Activated CD4-positive, CD25-positive, alpha-beta regulatory T cell treated with anti-CD3 and anti-CD28 coated beads, Interleukin-2, amount 50 U/mL, for 24 hours (primary cell): ENCODE data around the gene CPTP.
A peak's percentile ranks its signal among the peaks of the same experiment; 100 is the strongest.

Source experiments
- ATAC-seq, 2 donors: fragments of 150-1000 bp; cut with Tn5 transposase; one replicate each; pipeline ENCODE4 v1.10.0; 2021; ENCODE audit warnings: mild to moderate bottlenecking in 1 of 2, moderate library complexity in 1 of 2

Gene CPTP

DNA sequence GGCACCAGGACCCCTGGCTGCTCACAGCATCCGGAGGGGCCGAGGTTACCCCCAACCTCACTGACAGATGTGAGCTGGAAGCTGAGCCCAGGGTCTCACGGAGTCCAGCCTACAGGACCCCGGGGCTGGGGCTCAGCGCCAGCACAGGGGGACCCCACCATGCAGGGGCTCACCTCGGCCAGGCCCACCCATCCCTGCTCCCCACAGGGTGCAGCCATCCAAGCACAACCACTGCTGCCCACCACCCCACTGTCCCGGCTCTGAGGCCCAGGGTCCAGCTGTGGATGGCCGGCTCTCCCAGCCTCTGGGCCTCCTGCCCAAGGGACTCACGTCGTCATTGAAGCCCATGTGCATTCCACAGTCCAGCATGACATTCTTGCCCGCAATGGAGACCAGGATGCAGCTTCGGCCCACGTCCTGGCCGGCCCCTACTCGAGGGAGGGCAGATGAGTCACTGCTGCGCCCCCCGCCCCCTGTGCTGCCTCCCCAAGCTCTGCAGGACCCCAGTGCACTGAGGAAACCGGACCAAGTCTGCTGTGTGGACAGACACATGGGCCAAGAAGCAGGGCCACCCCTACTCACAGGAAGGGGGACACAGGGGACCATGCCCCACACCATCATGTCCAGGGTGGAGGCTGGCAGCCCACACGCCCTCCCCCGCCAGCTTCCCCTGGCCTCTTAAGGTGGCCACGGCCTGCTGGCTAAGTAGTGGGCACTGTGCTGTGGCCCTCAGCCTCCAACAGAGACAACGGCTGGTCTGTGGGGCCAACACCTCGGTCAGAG is 3.7 kb upstream of the CPTP start:
- no peak for ATAC-seq

DNA sequence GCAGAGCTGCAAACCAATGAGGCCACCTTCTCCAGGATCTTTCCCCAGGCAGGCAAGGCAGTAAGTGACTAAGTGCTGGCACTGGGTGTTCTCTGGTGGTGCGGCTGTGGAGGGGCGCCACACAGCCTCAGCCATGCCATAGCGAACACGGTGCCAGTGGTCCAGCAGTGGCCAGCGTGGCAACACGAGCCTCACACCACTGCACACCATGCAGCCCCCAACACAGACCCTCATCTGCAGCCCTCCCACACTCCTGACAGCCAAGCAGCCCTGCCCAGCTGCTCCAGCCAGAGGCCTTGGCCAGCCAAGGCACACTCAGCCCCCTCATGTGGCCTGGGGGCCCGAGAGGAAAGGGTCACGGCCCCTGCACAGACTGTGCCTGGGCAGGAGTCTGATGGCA is 3.1 kb upstream of the CPTP start:
- ATAC-seq = no peak

DNA sequence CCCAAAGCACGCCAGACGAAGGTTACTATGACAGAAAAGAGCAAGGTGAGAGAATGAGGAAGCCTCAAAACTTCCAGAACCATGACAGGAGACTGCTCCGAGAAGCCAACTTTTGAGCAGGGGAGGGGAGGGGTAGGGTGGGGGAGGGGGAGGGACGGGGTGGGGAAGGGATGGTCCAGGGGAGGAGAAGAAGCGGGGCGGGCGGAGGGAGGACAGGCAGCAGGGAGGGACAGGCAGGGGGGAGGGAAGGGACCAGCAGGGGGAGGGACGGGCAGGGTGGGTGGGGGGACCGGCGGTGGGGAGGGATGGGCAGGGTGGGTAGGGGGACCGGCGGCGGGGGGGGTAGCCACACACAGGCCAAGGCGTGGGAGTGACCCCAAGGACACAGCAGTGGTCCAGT is 2.2 kb upstream of the CPTP start:
- ATAC-seq = no peak

DNA sequence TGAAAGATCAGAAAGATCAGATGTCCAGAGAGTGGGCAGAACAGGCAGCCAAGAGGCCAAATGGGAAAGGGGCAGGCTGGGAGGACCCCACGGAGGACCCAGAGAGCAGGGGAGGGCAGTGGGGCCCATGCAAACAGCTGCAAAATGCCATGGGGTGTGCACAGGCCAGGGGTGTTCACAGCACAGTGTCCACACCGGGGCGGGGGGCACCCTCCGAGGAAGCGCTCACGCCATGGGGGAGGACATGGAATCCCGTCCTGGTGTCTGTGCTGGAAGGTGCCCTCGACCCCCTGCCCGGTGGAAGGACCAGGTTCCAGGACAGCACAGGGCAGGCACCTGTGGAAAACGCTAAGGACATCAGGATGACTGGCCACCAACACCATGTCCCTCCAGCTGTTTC is 1.6 kb upstream of the CPTP start:
- ATAC-seq = no peak

DNA sequence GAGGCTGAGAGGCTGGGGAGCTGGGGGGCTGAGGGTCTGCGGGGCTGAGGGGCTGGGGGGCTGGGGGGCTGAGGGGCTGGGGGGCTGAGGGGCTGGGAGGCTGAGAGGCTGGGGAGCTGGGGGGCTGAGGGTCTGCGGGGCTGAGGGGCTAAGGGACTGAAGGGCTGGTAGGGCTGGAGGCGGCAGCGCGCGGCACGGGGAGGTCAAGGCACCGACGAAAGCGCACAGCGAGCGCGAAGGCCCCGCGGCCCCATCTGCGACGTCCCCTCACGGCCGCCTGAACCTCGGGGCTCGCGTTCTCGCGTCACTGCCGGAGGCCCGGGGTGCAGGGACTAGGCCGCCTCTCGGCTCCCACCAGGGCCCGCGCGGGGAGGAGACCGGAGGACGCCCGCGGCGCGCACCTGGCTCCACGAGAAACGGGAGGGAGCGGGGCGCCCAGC is 498 bp upstream of the CPTP start:
- ATAC-seq = peak; percentile 28 to 38

DNA sequence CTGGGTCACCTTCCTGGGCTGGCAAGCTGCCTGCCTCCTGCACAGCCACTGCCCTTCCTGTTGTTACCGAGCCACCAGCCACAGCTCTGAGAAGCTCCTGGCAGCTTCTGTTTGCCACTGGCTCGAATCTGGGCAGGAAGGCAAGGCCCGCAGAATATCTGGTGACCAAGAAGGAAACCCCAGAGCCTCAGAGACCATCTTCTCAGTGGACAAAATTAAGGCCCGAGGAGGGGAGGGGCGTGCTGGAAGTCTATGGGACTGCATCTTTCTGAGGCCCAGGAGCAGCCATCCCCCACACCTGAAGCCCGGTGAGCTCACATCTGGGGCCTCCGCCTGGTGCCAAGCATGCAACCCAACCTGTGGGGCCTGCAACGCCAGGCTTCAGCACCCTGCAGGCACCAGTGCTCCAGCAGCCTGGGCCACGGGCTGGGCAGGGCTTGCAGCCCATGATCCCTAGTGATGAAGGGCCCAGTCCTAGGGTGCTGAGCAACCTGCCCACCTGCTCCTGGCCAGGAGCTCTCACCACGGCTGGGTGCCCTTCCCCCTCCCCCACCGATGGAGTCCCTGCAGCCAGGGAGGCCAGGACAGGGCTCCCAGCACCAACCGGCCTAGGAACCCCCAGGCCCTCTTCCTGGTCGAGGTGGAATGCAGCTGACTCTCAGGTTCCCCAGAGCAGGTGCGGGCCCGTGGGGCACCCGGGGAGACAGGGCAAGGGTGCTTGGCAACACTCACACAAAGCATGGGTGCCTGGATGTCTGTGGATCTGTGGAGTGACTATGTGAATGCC is 879 bp downstream of the CPTP start:
- ATAC-seq = no peak

DNA sequence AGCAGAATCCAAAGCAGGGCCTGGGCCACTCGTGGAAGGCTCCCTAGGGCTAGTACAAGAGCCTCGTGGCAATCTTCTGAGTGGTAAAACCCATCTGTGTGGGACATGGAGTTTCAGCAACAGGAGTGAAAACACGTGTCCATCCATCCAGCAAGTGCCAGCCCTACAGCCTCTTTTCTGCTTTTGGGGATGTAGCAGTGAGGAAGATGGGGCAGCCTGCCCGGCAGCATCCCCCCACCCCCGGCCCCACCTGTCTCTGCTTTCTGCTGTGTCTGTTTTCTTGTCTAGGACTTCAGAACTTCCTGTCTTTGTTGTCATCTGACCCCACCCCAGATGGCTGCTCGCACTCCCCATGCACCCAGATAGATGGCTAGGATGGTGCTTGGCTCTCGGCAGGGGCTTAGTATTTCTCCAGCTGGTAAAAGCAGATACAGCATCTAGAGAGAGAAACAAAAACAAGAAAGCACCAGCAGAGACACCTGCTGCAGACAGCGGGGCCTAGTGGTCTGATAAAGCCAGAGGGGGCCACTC is 1.5 kb downstream of the CPTP start:
- ATAC-seq = no peak

DNA sequence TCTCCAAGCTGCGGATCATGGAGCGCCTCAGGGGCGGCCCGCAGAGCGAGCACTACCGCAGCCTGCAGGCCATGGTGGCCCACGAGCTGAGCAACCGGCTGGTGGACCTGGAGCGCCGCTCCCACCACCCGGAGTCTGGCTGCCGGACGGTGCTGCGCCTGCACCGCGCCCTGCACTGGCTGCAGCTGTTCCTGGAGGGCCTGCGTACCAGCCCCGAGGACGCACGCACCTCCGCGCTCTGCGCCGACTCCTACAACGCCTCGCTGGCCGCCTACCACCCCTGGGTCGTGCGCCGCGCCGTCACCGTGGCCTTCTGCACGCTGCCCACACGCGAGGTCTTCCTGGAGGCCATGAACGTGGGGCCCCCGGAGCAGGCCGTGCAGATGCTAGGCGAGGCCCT is 2.7 kb downstream of the CPTP start:
- no peak for ATAC-seq

DNA sequence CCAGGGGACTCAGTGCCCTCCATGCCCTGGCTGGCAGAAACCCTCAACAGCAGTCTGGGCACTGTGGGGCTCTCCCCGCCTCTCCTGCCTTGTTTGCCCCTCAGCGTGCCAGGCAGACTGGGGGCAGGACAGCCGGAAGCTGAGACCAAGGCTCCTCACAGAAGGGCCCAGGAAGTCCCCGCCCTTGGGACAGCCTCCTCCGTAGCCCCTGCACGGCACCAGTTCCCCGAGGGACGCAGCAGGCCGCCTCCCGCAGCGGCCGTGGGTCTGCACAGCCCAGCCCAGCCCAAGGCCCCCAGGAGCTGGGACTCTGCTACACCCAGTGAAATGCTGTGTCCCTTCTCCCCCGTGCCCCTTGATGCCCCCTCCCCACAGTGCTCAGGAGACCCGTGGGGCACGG is 3.7 kb downstream of the CPTP start:
- no peak for ATAC-seq

DNA sequence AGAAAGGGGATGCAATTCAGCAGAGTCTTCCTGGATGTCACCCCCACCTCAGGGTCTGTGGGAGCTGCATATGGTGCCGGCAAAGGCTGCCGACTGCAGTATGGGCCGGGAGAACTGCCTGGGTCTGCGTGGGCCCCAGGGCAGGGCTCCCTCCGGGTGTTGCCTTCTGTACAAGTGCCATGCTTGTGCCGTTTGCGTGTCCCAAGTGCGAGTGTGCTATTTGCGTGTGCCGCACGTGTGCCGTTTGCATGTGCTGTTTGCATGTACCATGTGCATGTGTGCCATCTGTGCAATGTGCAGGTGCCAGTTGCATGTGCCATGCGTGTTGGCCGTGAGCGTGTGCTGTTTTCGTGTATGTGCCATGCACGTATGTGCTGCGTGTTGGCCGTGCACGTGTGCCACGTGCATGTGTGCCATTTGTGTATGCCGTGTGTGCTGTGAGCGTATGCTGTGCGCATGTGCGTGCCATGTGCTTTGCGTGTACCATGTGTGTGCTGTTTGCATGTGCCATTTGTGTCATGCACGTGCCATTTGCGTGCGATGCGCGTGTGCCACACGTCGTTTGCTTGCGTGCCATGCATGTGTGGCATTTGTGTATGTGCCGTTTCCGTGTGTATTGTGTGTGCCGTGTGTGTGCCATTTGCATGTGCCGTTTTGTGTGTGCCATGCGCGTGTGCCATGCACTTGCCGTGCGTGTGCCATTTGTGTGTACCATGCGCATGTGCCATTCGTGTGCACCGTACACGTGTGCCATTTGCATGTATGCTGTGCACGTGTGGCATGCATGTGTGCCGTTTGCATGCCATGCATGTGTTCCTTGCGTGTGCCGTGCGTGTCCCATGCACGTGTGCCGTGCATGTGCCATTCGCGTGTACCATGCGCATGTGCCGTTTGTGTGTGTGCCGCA is 5.0 kb downstream of the CPTP start:
- ATAC-seq = no peak

DNA sequence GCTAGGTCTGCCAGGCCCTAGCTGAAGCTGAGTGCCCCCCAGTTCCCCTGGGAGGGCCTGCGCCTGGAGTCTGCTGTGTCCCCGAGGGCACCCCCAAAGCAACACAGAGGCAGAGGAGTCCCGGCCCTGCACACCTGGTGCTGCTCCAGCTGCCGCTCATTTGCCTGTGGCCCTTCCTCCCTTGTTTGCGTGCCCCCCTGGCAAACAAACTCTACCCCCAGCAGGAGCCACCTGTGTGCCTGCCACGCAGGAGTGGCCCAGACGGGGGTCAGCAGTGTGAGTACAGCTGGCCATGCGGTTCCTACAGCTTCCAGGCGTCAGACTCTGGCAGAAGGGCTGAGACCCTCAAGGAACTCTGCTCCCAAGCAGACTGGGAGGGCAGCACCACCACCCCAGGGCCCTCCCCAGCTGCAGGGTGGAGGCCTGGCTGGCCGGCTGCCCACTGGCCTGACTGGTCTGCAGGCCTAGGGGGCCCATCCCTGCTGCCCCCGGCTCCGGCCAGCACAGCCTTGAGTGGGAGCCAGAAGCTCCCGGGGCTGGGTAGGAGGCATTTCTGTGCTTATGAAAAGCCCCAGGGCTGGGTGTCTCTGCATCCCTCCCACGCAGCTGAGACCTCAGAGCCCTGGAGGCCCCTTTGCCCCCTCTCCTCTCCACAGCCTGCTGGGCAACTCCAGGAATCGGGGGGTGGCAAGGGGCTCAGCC is 5.9 kb downstream of the CPTP start:
- ATAC-seq = no peak

DNA sequence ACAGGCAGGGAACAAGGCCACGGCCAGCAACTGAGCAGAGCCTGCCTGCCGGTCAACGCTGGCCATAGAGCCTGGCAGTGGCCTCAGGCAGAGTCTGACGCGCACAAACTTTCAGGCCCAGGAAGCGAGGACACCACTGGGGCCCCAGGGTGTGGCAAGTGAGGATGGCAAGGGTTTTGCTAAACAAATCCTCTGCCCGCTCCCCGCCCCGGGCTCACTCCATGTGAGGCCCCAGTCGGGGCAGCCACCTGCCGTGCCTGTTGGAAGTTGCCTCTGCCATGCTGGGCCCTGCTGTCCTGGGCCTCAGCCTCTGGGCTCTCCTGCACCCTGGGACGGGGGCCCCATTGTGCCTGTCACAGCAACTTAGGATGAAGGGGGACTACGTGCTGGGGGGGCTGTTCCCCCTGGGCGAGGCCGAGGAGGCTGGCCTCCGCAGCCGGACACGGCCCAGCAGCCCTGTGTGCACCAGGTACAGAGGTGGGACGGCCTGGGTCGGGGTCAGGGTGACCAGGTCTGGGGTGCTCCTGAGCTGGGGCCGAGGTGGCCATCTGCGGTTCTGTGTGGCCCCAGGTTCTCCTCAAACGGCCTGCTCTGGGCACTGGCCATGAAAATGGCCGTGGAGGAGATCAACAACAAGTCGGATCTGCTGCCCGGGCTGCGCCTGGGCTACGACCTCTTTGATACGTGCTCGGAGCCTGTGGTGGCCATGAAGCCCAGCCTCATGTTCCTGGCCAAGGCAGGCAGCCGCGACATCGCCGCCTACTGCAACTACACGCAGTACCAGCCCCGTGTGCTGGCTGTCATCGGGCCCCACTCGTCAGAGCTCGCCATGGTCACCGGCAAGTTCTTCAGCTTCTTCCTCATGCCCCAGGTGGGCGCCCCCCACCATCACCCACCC is 6.7 kb downstream of the CPTP start, which contains the start of gene TAS1R3:
TAS1R3 (plus strand) TSS at position 213 of the 898 bp plus-strand sequence; CDS start at position 279, 66 bp downstream.
- no peak for ATAC-seq

DNA sequence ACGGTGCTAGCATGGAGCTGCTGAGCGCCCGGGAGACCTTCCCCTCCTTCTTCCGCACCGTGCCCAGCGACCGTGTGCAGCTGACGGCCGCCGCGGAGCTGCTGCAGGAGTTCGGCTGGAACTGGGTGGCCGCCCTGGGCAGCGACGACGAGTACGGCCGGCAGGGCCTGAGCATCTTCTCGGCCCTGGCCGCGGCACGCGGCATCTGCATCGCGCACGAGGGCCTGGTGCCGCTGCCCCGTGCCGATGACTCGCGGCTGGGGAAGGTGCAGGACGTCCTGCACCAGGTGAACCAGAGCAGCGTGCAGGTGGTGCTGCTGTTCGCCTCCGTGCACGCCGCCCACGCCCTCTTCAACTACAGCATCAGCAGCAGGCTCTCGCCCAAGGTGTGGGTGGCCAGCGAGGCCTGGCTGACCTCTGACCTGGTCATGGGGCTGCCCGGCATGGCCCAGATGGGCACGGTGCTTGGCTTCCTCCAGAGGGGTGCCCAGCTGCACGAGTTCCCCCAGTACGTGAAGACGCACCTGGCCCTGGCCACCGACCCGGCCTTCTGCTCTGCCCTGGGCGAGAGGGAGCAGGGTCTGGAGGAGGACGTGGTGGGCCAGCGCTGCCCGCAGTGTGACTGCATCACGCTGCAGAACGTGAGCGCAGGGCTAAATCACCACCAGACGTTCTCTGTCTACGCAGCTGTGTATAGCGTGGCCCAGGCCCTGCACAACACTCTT is 7.6 kb downstream of the CPTP start:
- no peak for ATAC-seq

DNA sequence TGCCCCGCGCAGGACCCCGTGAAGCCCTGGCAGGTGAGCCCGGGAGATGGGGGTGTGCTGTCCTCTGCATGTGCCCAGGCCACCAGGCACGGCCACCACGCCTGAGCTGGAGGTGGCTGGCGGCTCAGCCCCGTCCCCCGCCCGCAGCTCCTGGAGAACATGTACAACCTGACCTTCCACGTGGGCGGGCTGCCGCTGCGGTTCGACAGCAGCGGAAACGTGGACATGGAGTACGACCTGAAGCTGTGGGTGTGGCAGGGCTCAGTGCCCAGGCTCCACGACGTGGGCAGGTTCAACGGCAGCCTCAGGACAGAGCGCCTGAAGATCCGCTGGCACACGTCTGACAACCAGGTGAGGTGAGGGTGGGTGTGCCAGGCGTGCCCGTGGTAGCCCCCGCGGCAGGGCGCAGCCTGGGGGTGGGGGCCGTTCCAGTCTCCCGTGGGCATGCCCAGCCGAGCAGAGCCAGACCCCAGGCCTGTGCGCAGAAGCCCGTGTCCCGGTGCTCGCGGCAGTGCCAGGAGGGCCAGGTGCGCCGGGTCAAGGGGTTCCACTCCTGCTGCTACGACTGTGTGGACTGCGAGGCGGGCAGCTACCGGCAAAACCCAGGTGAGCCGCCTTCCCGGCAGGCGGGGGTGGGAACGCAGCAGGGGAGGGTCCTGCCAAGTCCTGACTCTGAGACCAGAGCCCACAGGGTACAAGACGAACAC is 8.3 kb downstream of the CPTP start:
- ATAC-seq = no peak

DNA sequence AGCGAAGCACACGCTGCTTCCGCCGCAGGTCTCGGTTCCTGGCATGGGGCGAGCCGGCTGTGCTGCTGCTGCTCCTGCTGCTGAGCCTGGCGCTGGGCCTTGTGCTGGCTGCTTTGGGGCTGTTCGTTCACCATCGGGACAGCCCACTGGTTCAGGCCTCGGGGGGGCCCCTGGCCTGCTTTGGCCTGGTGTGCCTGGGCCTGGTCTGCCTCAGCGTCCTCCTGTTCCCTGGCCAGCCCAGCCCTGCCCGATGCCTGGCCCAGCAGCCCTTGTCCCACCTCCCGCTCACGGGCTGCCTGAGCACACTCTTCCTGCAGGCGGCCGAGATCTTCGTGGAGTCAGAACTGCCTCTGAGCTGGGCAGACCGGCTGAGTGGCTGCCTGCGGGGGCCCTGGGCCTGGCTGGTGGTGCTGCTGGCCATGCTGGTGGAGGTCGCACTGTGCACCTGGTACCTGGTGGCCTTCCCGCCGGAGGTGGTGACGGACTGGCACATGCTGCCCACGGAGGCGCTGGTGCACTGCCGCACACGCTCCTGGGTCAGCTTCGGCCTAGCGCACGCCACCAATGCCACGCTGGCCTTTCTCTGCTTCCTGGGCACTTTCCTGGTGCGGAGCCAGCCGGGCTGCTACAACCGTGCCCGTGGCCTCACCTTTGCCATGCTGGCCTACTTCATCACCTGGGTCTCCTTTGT is 9.1 kb downstream of the CPTP start:
- no peak for ATAC-seq

DNA sequence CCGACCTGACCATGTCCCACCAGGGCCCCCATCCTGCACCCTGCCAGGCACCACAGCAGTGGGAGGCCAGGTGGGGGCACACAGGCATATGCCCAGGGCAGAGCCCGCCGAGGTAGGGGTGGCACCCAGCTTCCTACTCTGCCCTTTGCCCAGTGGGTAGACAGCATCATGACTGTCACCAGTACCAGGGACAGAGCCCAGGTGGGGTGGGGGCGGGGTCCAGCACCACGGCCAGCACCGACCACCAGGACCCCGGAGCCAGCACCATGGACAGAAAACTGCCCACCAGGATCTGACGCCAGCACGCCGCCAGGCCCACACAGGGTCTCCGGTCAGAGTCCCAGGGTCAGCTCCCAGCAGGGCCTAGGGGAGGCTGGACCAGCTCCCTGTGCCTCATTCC is 10.2 kb downstream of the CPTP start:
- no peak for ATAC-seq

DNA sequence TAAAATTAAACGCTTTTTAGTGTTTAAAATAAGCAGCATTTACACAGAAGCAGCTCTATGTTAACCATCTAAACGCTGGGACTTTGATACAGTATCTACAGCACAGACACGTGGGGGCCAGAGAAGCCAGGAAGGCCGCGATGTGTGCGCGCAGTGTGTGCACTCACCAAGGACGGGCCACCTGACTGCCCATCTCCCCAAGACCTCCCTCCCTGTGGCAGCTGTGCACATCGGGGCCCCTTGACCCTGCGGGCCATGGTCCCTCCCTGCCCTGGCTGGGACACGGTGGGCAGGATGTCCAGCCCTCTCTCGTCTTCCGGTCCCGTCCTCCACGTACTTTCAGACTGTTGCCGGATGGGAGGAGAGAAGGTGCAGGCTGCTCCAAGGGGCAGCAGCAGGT is 10.7 kb downstream of the CPTP start:
- ATAC-seq = no peak

DNA sequence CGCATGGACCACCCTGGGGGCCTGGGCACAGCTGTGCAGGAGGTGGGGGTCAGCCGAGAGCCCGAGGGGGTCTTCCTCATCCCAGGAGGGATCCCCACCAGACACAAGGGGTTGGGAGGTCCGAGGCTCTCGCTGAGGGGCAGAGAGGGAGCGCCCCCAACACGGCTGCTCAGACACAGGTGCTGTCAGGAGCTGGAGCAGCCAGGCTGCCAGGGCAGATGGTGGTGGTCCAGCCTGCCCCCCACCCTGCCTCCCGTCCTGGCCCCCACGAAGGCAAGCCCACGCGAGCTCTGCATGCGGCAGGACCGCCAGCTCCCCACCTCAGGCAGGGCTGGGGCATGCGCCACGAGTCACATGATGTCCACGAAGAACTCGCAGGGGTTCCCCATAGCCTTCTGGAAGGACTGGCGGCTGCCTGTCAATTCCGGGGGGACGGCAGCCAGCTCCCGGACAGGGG is 11.2 kb downstream of the CPTP start:
- no peak for ATAC-seq

DNA sequence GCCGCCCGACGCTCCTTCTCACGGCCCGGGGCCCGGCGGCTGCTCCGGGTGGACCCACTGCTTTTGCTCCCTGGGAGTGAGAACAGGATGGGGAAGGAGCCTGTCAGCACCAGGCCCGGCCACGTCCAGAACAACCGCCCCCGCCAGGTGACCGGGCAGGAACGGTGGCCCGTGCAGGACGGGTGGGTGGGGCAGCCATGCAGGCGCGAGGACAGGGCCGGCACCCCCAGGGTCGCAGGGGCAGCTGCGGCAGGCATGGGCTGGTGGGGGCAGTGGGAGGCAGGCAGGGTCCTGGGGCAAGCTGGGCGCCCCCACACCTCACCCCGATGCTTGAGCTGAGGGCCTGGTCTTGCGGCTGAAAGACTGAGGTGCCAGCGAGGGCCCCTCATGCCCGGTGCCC is 11.8 kb downstream of the CPTP start:
- no peak for ATAC-seq
